CD4-positive, alpha-beta T cell treated with Interleukin-1 beta for 1 hour (primary cell): Measurements from ENCODE around the gene SLC39A7.
"Not testable (repeated sequence)": the region's sequence is repeated elsewhere in the genome, so short reads cannot be mapped to it uniquely, and the experiment has no call there.

Source experiments
- DNase-seq, 2 donors: peaks; one replicate each; pipeline ENCODE4 v3.0.0-alpha.2; 2020 to 2022

The SLC39A7 gene

DNA sequence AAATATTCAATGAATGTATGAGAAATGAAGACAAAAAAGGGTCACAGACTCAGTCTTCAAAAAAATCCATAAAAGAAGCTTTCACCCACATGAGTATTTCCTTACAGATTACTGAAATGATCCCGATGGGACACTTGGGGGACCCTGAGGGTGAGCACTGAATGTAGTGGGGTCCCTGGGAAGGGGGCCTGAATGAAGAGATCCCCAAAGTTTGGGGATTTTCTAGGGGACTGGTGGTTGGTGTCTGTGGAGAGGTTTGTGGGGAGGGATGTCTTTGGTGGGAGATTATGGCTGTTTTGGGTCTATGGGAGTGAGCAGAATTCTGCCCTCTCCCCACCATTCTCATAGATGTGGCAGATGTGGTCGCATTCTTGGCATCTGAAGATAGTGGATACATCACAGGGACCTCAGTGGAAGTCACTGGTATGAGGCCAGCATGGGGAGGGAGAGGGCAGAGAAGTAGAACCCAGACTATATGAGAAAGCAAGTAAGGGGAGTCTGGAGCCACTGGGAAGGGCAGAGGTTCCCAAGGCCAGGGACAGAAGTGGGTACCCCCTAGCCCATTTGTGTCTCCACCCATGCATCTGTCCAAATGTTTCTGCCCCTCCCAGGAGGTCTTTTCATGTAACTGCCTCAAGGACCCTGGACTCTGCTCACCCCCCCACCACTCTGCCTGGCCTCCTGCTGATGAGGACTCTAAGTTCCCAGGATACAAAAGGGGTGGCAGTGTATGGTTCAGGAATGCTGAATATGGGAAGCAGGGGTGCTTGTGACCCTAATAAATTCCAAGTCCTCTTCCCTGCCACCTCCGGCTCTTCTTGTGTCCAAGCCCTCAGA lies 5.6 kb downstream of the SLC39A7 start:
- DNase-seq: no peak

GRCh38 chr6:33206864-33207551 lies 6.3 kb downstream of the SLC39A7 start:
- no peak for DNase-seq

GRCh38 chr6:33207552-33208090 lies 7.0 kb downstream of the SLC39A7 start:
- DNase-seq: peak in 1 of 2 donors; percentile 18

DNA sequence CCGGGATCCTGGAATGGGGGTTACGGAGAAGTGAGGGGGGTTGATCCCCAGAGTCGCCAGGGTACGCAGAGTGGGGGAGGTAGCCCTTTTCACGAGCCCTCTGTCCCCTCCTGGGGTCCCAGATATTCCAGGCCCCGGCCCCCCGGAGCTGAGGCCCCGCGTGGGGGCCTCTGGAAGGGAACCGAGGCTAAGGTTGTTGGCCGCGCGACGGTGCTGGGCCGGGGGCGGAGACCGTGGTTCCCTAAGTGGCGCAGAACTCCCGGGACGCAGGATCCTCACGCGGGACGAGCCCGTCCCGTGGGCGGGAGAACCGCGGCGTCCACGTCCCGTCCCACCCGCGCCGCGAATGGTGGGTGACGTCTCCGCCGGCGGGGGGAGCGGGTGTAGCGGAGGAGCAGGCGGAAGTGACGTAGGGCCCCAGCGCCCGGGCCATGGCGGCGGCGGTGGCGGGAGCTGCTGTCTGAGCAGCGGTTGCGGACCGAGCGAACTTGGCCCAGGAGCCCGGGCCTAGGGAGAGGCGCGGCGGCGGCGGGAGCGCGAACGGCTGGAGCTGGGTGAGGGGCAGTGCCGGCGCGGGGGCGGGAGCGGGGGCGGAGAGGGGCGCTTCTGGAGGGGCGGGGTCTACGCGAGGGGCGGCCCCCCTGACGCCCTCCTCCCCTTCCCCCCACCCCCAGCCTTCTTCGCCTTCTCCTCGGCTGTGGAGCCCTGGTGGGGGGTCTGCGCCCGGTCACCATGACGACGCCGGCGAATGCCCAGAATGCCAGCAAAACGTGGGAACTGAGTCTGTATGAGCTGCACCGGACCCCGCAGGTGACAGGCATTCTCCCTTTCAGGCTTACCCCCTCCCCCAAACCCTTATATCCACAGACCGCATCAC lies 7.7 kb downstream of the SLC39A7 start, which contains the start of gene RING1:
Gene RING1, plus strand, starts transcription at position 410 of the 877 bp plus-strand sequence. Its CDS starts 323 bp downstream, at position 733.
- DNase-seq: peak; percentile 88 to 89

DNA sequence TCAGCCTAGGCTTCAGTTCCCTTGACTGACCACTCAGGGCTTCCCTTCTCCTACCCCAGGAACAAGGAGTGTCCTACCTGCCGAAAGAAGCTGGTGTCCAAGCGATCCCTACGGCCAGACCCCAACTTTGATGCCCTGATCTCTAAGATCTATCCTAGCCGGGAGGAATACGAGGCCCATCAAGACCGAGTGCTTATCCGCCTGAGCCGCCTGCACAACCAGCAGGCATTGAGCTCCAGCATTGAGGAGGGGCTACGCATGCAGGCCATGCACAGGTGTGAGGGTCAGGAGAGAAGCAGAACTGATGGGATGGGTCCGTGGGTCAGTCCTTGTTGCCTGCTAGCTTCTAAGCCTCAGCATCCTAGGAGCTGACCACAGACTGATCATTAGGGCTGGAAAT lies 9.2 kb downstream of the SLC39A7 start:
- DNase-seq: no peak

GRCh38 chr6:33211136-33211535 lies 10.5 kb downstream of the SLC39A7 start:
- DNase-seq: no peak

DNA sequence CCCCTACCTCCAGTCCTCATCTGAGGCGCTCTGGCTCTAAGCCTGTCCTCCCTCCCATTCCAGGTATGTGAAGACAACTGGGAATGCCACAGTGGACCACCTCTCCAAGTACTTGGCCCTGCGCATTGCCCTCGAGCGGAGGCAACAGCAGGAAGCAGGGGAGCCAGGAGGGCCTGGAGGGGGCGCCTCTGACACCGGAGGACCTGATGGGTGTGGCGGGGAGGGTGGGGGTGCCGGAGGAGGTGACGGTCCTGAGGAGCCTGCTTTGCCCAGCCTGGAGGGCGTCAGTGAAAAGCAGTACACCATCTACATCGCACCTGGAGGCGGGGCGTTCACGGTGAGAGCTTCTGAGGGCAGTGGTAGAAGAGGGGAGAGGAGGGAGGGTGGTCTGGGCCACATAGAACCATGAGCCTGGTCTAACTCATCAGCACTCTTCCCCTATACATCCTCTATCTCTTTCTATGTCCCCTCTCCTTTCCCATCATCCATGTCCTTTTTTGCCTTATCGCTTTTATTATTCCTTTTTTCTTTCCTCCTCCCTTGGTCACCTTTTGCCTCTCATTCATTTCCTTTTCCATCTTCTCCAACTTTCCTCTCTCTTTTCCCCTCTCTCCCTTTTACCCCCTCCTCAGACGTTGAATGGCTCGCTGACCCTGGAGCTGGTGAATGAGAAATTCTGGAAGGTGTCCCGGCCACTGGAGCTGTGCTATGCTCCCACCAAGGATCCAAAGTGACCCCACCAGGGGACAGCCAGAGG lies 11.2 kb downstream of the SLC39A7 start:
- no peak for DNase-seq

DNA sequence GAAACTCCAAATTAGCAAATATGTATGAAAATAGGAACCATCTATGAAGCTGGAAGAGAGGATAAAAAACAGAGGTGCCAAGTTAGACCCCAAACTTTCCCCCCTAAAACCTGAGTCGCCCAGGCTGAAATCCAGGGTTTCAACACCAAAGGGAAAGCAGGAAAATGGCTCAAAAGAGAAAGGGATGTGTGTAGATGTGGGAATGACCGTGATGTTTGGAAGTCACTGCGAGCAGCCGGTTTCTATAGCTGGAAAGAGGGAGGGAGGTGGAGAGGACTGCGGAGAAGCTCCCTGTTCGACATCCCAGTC lies 12.1 kb downstream of the SLC39A7 start:
- DNase-seq: no peak

DNA sequence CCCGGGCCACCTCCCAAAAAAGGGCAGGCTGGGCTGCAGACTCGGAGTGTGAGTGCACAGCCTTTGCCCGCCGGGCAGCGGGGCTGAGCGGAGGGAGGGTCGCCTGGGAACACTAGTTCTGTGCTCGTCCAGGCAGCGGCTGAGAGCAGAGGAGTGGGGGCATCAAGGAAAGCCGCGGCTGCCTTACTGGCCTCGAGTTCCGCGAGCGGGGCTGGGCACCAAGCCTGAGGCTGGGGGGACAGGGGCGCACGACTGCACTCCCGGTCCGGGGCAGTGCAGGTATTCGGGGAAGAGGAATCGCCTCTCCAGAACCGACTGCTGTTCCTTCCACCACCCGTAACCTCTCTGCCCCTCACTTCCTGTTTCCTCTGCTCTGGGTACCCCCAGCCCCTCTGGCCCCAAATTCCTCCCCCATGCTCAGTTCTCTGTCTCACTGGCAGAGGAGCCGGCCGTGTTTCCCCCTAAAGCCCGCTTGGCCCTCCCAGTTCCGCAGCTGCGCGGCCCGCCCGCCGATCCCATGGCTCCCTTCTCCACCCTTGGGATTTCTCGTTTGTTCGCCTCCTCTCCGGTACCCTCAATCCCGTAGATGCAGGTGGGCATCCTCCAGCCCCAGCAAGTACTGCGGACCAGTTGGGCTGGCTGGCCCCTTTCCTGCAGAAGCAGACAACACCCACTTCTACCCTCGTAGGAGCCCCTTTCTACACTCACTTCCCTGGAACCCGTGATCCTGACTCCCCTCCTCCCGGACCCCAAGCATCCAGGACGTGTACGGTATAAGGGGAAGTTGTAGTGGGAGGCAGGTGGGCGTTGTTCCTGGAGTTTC lies 12.7 kb downstream of the SLC39A7 start:
- peak in 1 of 2 donors; percentile 10 for DNase-seq

GRCh38 chr6:33213989-33214335 lies 13.3 kb downstream of the SLC39A7 start:
- DNase-seq: no peak

DNA sequence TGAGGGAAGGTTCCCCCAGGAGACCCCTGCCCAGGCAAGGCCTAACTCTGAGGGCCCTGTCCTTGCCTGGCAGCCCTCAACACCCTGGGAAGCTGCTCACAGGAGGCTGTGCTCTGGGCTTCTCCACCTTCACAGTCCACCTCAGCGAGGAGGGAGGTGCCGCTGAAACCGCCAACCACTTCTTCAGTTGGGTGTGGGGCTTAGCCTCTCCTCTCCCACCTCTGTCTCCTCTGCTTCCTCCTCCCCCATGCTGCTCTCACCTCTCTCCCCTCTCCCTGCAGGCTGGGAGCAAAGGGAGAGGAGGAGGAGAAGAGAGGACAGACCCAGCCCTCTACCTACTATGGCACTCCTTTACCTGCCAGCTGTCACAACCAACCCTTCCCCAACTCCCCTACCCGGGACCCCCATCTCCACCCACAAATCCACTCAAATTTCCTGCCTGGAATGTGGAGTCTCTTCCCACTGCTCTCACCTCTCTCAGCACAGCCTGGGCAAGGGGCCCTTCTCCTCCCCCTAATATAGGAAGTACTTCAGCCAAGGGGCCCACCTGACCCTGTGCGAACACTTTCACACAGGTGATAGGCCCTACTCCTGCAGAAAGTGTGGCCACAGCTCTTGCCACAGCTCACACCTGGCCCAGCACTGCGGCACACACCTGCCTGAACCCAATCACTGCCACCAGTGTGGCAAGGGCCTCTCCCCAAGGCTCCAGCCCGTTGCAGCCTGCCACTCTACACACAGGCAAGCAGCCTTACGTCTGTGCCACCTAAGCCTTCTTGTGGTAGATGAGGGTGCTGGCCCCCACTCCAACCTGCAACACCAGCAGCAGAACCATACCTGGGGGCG lies 14.8 kb downstream of the SLC39A7 start:
- no peak for DNase-seq

DNA sequence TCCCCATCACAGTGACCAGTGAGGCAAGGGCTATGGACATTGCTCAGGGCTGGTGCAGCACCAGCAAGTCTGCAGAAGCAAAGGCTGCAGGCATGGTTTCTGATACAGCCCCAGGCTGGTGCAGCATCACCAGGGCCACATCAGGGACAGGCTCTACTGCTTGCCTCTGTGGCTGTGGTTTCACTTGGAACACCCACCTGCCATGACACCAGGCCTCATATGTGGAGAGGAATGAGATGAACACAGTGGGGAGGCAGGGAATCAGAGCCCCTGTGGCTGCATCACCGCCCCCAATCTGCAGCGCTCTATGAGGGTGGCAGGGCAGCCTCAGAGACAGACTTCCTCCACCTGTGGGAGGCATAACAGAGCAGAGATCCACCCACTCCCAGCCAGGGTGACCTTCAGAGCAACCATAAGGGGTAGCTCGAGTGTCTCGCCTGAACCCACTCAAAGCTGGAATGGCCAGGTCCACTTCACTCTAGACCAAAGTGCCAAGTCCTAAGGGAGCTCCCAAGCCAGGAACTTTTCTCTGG lies 15.5 kb downstream of the SLC39A7 start:
- DNase-seq: no peak

GRCh38 chr6:33217246-33217645 lies 16.6 kb downstream of the SLC39A7 start:
- DNase-seq: no peak

DNA sequence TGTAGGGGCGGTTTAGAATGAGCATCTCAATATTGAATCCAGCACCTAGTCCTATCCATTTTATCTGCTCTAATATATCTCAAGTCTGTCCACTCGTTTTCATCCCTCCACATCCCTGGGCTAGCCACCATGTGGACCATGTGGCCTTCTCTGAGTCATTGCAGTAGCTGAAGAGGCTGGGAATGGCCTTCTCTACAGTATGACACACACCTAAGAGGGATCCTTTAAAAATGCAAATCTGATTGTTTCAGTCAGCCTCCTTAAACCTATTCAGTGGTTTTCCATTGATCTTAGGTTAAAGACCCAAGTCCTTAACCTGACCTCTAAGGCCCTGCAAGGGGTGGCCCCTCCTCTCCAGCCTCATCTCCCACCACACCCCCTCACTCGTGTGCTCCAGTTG lies 17.0 kb downstream of the SLC39A7 start:
- DNase-seq: no peak

GRCh38 chr6:33226503-33227120 lies 25.9 kb downstream of the SLC39A7 start:
- DNase-seq: not testable (repeated sequence)

- DNase-seq: no peak
Measured at GRCh38 chr6:33235221-33235634, 34.6 kb downstream of the SLC39A7 start.

DNA sequence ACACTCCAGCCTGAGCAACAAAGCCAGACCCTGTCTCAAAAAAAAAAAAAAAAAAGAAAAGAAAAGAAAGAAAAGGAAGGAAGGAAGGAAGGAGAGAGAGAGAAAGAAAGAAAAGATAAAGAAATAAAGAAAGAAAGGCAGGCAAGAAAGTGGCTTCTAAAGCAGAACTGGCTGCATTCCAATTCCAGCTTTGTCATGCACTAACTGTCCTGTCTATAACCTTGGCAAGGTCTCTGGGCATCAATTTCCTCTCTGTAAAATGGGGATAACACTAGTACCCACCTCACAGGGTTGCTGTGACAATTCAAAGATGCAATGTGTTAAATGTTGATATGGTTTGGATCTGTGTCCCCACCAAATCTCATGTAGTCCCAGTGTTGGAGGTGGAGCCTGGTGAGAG lies 35.7 kb downstream of the SLC39A7 start:
- no peak for DNase-seq

DNA sequence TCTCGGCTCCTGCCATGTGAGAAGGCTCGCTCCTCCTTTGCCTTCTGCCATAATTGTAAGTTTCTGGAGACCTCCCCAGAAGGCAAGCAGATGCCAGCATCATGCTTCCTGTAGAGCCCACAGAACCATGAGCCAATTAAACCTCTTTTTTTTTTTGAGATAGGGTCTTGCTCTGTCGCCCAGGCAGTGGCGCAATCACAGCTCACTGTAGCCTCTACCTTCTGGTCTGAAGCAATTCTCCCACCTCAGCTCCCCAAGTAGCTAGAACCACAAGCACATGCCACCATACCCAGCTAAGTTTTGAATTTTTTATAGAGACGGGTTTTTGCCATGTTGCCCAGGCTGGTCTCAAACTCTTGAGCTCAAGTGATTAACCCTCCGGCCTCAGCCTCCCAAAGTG lies 36.2 kb downstream of the SLC39A7 start:
- no peak for DNase-seq

GRCh38 chr6:33237741-33238140 lies 37.1 kb downstream of the SLC39A7 start:
- DNase-seq: no peak

DNA sequence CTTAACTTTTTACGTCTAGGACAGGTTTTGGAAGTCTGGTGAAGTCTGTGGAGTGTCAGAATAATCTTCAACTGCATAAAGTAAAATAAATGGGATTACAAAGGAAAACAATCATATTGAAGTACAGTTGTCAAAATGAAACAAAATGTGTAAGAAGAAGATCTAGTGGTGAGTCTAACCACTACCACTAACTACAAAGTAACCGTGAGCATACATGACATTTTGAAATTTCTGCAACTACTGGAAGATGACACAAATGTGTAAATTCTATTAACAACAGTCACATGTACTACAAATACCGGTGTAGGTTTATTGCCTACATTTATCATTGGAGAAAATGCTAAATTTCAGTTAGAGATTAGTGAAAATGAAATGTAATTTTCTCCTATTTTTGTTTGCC lies 41.3 kb downstream of the SLC39A7 start:
- DNase-seq: no peak
